Central memory CD8-positive, alpha-beta T cell (primary cell): Measurements from ENCODE around the gene PSMC2.

Experiments used
- ATAC-seq: fragments of 150-1000 bp; cut with Tn5 transposase; replicated peaks from 2 replicates; pipeline ENCODE4 v1.10.0; 2022; ENCODE audit warnings: mild to moderate bottlenecking, moderate FRiP score, moderate number of reproducible peaks; ENCODE audit not compliant: poor library complexity, severe bottlenecking; ENCODE audit errors: extremely low read depth
- DNase-seq, 2 donors: peaks; one replicate each; pipeline ENCODE4 v3.0.0; 2021; ENCODE audit warnings: low spot score in 2 of 2
- H3K27ac Mint-ChIP-seq: one replicate; pipeline ENCODE4 v1.8.0; 2022; ENCODE audit warnings: low read depth, mild to moderate bottlenecking, moderate library complexity, mixed read lengths
- H3K27me3 Mint-ChIP-seq: one replicate; pipeline ENCODE4 v1.8.0; 2022; ENCODE audit warnings: mixed read lengths
- H3K36me3 Mint-ChIP-seq: one replicate; pipeline ENCODE4 v1.8.0; 2022; ENCODE audit warnings: mild to moderate bottlenecking, moderate library complexity, mixed read lengths; ENCODE audit not compliant: insufficient read depth
- H3K4me1 Mint-ChIP-seq: one replicate; pipeline ENCODE4 v1.8.0; 2022; ENCODE audit warnings: mixed read lengths
- H3K4me3 Mint-ChIP-seq: one replicate; pipeline ENCODE4 v1.8.0; 2022; ENCODE audit warnings: mild to moderate bottlenecking, moderate library complexity, mixed read lengths
- H3K9me3 Mint-ChIP-seq: one replicate; pipeline ENCODE4 v1.8.0; 2022; ENCODE audit warnings: mixed read lengths

PSMC2 gene

DNA sequence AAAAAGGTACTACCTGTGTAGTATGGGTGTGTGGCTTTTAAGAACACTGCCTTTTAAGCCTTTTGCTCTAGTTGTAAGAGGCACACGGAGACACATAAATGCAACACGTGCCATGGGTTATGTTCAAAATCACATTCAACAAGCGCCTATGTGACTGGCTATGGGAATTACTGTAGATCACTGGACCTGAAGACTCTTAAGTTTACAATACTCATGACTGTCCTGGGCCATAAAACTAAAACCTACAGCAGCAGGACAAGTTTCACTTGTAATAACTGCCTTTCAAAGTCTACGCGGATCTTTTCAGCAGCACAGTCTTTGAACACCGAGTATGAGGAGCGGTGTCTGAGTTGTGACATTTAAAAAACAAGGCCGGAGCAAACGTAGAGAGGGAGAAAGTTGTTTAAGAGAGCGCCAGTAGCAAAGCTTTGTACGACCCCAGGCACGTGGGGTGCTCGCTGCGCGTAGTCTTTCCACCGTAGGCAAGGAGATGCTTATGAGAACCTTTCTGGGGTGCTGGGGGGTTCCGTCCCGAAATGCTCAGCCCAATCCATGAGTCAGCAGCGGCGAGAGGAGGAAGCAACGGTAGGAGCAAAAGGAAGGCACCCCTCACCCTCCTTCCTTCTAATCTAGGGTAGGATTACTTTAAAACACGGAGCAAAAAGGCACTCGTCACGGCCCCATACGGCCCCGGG, 3.5 kb upstream of the PSMC2 start:
- Mint-ChIP-seq H3K27me3 (no peaks in the 10 kb centered on the region), H3K9me3 (no peaks in the 10 kb centered on the region), H3K36me3 (peaks cover 43% of the 10 kb centered on the region), H3K4me3 (peak overlapping the region; percentile 100), H3K4me1 (peaks cover 53% of the 10 kb centered on the region), H3K27ac (peak overlapping the region; percentile 100)
- peak; percentile 26 for ATAC-seq
- DNase-seq = no peak

DNA sequence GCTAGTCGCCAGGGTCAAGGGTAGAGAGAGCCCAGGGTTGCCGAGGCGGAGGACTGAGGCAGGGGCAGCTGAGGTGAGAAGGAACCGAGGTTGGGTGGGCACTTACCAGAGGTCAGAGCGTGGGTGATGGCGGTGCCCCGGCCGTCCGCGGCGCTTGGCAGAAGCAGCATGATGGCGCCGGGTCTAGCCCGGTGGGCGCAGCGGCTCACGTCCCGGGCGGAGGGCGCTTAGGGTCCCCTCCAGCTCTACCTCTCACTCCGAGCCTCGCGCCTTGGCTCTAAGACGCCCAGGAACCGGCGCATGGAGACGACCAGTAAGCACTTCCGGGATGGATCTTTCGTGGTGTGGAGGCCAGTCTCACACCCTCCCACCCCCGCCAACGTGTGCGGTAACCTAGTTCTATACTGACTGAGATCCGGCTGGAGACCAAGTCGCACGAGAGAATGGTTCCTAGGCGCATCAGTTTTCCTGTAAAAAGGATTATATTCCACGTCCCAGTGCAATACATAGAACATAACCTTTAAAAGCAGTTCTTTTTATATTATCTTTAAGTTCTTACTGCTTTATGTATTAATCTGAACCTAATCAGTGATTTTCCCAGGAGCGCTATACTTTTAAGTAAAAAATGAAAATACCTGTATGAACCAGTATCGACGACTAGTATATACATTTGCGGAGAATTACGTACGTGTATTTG, 2.8 kb upstream of the PSMC2 start, which contains the start of gene DNAJC2:
Gene DNAJC2 (minus strand): TSS at position 315 of the 697 bp plus-strand sequence. CDS start 145 bp downstream, at position 170.
- Mint-ChIP-seq H3K9me3 (no peaks in the 10 kb centered on the region), H3K27ac (peak within 1 kb of the TSS; percentile 100), H3K36me3 (peaks cover 37% of the 10 kb centered on the region), H3K4me1 (peaks cover 53% of the 10 kb centered on the region), H3K4me3 (peak within 1 kb of the TSS; percentile 100), H3K27me3 (no peaks in the 10 kb centered on the region)
- DNase-seq (peak; percentile 74 to 78), ATAC-seq (peak; percentile 92)

DNA sequence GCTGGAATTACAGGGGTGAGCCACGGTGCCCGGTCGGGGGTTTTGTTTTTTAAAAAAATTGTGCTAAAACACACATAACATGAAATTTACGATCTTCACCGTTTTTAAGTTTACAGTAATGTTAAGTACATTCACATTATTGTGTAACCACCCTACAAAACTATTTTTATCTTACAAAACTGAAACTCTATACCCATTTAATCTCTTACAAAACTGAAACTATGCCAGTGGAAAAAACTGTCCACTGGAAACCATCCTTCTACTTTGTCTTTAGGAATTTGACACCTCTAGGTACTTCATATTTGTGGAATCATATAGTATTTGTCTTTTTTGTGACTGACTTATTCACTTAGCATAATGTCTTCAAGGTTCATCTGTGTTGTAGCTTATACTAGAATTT, 1.0 kb upstream of the PSMC2 start:
- peaks cover 52% of the 10 kb centered on the region for H3K4me1 Mint-ChIP-seq
- peaks cover 22% of the 10 kb centered on the region for H3K36me3 Mint-ChIP-seq
- H3K27ac Mint-ChIP-seq = no peak overlapping the region
- DNase-seq = no peak
- peak overlapping the region; percentile 94 for H3K4me3 Mint-ChIP-seq
- no peaks in the 10 kb centered on the region for H3K27me3 Mint-ChIP-seq
- ATAC-seq = no peak
- no peaks in the 10 kb centered on the region for H3K9me3 Mint-ChIP-seq

DNA sequence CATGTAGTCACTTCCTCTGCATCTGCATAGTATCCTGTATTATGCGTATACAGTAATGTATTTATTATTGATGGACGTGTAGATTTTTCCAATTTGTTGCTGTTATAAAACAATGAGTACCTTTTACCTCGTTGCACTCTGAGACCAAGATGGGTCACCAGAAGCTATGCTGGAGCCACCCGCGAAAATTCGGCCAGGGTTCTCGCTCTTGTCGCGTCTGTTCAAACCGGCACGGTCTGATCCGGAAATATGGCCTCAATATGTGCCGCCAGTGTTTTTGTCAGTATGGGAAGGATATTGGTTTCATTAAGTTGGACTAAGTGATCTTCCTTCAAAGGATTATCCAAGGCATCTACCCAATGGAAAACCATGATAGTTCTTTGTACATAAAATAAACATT, 1.0 kb downstream of the PSMC2 start:
- Mint-ChIP-seq H3K4me1 (peaks cover 58% of the 10 kb centered on the region), H3K27me3 (no peaks in the 10 kb centered on the region), H3K27ac (peak overlapping the region; percentile 92), H3K9me3 (no peaks in the 10 kb centered on the region), H3K4me3 (peak overlapping the region; percentile 94), H3K36me3 (peaks cover 27% of the 10 kb centered on the region)
- no peak for DNase-seq
- ATAC-seq = no peak

DNA sequence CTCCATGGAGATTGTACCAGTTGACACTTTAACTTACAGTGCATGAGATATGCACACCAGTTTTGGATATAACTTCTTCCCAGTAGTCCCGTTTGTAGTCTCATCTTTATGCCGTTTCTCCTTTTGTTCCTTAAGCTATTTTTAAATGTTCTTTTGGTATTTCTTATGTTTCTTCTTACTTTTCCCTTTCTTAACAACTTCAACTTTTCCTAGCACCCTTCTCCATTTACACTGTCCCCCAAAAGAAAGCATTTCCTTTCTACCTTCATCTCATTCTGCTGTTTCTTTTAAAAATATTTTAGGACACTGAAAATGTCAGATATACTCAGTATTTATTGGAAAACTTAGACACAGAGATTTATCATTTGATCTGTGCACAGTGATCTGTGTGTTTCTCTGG, 1.5 kb downstream of the PSMC2 start:
- Mint-ChIP-seq H3K27me3 (no peaks in the 10 kb centered on the region), H3K36me3 (peaks cover 24% of the 10 kb centered on the region), H3K27ac (peak overlapping the region; percentile 92), H3K4me1 (peaks cover 54% of the 10 kb centered on the region), H3K9me3 (no peaks in the 10 kb centered on the region), H3K4me3 (peak overlapping the region; percentile 94)
- ATAC-seq (no peak), DNase-seq (no peak)

DNA sequence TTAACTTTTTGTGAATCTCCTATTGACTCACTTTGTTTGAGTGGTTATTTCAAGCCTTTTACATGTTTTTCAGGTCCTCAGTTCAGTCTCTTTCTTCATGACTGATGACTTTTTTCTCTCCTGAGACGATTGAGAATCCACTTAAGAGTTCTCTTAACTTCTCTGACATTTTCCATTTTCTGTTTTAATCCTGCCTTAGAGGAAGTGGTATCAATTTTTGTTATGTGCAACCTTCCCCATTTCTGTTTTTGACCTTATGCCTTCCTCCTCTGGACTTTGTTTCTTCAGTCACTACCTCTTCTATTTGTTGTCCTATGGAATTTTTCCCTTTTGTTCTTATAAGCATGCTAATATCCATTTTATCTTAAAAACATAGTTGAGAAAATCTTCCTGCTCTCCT, 2.4 kb downstream of the PSMC2 start:
- Mint-ChIP-seq H3K4me3 (peak overlapping the region; percentile 94), H3K4me1 (peaks cover 50% of the 10 kb centered on the region), H3K27ac (peak overlapping the region; percentile 32), H3K36me3 (peaks cover 22% of the 10 kb centered on the region), H3K27me3 (no peaks in the 10 kb centered on the region), H3K9me3 (no peaks in the 10 kb centered on the region)
- DNase-seq (no peak), ATAC-seq (no peak)

DNA sequence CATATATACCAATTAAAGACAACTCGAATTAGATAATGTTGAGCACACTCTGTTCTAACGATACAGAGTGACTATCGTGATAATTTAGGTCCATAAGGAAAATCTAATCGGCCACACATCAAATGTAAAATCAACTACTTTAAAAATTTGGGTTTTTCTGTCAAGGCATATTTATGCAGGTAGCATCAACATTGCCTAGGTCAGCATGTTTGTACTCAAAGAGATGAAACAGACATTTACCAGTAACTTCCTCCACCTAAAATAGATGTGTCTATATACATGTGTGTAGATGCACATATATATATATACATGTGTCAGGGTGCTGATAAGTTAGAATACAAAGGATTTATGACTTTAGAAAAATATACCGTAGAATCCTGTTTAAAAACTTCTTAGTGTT, 22.0 kb downstream of the PSMC2 start:
- no peak for ATAC-seq

DNA sequence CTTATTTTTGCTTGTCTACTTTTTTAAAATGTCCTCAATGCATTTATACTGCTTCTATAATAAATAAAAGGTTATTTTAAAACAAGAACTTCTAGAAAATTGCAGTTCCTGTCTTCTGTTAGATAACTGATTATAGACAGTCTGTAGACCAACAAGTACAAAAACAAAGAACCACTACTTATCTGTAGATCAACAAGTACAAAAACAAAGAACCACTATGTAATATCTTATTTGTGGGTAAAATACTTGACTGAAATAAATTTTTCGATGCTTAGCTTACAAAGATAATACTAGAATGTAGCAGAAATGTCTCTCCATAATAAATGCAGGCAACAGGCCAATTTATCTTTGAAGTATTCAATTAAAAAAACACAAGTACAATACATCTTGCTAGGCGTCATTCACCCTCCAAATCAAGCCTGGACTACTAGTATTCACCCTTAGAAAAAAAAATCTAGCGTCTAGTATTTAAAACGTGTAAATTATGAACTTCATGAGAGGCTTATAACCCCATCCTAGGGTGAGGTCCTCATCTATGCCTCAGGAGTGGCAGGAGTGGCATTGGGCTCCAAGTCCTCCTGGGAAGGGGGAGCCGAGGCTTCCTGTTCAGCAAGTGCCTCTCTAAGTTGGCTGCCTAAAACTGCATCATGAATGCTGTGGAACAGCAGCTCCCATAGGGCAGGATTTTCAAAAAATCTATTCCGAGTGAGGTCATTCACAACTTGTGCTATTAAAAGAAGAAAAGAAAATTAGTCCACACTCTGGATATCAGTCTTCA, 26.6 kb downstream of the PSMC2 start:
- no peaks in the 10 kb centered on the region for H3K27me3 Mint-ChIP-seq
- no peak overlapping the region for H3K27ac Mint-ChIP-seq
- no peak overlapping the region for H3K4me3 Mint-ChIP-seq
- no peaks in the 10 kb centered on the region for H3K9me3 Mint-ChIP-seq
- DNase-seq (no peak), ATAC-seq (no peak)
- H3K36me3 Mint-ChIP-seq = peaks cover 6% of the 10 kb centered on the region
- no peaks in the 10 kb centered on the region for H3K4me1 Mint-ChIP-seq

More for the DNA sequence above, 22.0 kb downstream of the PSMC2 start:
- Mint-ChIP-seq H3K4me1 (no peaks in the 10 kb centered on the region), H3K4me3 (no peak overlapping the region), H3K9me3 (no peaks in the 10 kb centered on the region), H3K36me3 (peaks cover 49% of the 10 kb centered on the region), H3K27ac (no peak overlapping the region), H3K27me3 (no peaks in the 10 kb centered on the region)
- DNase-seq = no peak

DNA sequence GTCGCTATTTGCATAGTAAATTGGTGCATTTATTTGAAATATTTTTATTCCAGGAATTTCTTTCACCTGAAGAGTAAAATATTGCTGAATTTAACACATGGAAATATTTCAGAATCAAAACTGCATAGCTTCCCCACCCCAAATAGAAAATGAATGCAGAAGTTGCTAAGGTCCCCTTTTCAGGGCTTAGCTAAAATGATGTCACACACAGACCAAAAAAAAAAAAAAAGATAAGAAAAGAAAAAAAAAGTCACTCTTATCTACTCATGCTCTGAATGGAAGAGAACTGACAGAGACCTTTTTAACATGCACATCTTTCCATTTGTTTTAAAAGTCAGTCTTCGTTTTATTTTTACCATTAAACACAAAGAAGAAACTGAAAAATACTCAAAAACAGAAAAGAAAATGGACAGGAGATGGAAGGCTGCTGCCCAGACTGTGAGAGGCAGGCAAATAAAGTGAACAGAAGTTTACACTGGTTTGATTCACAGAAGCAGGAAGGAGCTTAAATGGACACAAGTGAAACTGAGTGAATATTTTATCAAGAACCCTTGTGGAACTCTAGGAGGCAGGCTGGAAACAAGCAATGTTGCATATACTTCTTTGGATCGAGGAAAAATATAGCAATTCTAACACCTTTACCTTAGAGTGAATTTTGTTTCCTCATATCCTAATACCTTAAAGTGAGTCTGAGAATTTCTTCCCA, 32.0 kb downstream of the PSMC2 start:
- Mint-ChIP-seq H3K27me3 (no peaks in the 10 kb centered on the region), H3K27ac (no peak overlapping the region), H3K36me3 (no peaks in the 10 kb centered on the region), H3K9me3 (no peaks in the 10 kb centered on the region), H3K4me3 (no peak overlapping the region), H3K4me1 (no peaks in the 10 kb centered on the region)
- DNase-seq = no peak
- no peak for ATAC-seq

DNA sequence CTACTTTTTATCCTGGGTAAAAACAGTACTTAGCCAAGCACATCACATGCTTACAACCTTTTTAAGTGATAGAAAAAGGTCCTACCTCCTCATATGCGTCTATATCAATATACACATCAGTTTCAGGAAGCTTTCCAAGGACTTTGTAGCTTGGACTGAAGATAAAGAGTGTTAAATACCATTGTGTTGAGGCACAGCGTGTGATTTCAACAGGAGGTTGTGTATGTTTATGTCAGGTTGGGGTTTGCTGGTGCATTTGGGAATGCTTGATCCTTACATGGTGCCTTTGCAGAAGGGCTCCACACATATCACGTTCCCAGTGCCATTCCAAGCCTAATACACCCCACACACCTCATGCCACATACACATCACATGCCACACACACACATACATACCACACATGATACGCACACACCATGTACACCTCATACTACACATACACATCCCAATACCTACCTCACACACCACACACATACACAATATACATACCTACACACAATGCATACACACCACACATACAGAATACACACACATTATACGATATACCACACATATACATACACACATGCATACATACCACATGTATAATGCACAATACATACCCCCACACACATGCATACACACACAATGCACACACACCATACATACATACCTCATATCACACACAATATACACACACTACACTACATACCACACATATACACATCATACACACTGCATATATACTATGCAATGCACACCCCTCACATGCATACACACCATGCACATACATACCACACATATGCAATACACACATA, 33.1 kb downstream of the PSMC2 start:
- H3K27ac Mint-ChIP-seq = no peak overlapping the region
- no peaks in the 10 kb centered on the region for H3K27me3 Mint-ChIP-seq
- H3K9me3 Mint-ChIP-seq = no peaks in the 10 kb centered on the region
- H3K36me3 Mint-ChIP-seq = no peaks in the 10 kb centered on the region
- no peak overlapping the region for H3K4me3 Mint-ChIP-seq
- ATAC-seq (no peak), DNase-seq (no peak)
- H3K4me1 Mint-ChIP-seq = no peaks in the 10 kb centered on the region

DNA sequence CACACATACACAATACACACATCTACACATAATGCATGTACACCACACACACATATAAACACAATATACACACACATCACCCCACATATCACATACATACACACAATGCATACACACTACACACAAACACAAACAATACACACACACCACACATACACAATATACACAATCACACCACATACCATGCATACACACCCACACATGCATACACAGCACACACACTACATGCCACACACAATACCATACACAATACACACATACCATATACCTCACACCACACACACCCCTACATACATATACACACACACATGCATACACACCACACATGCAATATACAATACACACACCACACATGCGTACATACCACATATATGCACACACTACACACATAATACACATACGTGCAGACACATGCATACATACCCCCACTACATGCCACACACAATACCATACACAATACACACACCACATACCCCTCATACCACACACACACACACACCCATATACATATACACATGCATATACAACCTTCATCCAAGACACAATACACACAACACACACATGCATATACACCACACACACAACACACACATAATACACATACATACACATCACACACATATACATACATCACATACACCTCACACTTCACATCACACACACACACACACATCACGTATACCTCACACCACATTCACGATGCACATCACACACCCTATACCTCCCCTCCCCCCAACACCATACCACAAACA, 34.0 kb downstream of the PSMC2 start:
- H3K9me3 Mint-ChIP-seq = no peaks in the 10 kb centered on the region
- H3K27me3 Mint-ChIP-seq = no peaks in the 10 kb centered on the region
- H3K4me3 Mint-ChIP-seq = no peak overlapping the region
- no peaks in the 10 kb centered on the region for H3K36me3 Mint-ChIP-seq
- no peak for DNase-seq
- H3K27ac Mint-ChIP-seq = no peak overlapping the region
- no peak for ATAC-seq
- H3K4me1 Mint-ChIP-seq = no peaks in the 10 kb centered on the region
